ENCODE data around the gene ARL6IP4. TPM values are rescaled to one million over a fixed set of nuclear protein-coding genes. Genes with fewer than 3 reads are reported as not detected.

The ARL6IP4 gene
- total RNA-seq, 1 experiment from 2014 or later = 133 TPM

DNA sequence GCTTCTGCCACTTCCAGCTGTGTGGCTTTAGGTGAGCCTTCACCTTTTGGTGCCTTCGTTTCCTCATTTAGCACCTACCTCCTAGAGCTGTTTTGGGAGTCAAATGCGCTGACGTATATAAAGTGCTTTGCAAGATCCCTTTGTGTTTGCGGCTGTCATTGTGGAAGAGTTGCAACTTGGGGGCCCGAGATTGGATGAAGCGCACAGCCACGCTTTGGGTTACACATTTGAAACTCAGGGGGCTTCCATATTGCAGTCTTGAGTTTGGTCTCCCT, 636 bp upstream of the ARL6IP4 start:
- Mint-ChIP-seq H3K27me3 (ENCODE audit: low read depth) (no peaks in the 10 kb centered on the region), H3K4me1 (peaks cover 28% of the 10 kb centered on the region), H3K36me3 (0 out of 2 replicates have a peak, but pooled peaks cover 4% of the 10 kb centered on the region), H3K9me3 (no peaks in the 10 kb centered on the region), H3K4me3 (peak overlapping the region; percentile 87), H3K27ac (peak overlapping the region; percentile 83; the same call in 1 of the 2 replicates)
- no peak for ATAC-seq
- DNase-seq (ENCODE audit: low spot score) = no peak
- 0 out of 2 replicates have a peak, but pooled peaks have one; percentile 8 for TF ChIP-seq NFYB (CRISPR knock-in tag; conservative IDR thresholded peaks at IDR 0.05; ENCODE audit: low read depth)
- TF ChIP-seq ESRRA (CRISPR knock-in tag; IDR thresholded peaks at IDR 0.05; ENCODE audit: borderline replicate concordance) = no peak
- CTCF ChIA-PET = interaction anchor here (0.9 to 1.9 kb wide), 4 partner anchors 10 to 259 kb away, joined by 4 read pairs; no protein-coding TSS in a partner anchor
- POLR2A ChIA-PET = no interaction called here

DNA sequence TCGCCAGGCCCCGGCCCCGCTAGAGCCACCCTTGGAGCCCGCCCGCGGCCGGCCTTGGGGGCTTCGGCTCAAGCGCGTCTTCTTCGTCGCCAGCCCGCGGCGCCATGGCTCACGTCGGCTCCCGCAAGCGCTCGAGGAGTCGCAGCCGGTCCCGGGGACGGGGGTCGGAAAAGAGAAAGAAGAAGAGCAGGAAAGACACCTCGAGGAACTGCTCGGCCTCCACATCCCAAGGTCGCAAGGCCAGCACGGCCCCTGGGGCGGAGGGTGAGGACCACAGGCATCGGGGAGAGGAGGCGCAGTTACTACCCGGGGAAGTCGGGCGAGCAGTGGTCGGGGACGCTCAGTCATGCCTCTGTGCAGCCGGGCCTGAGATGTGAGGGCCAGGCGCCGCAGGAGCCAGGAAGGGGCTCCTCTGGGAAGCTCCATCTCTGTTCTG, 573 bp downstream of the ARL6IP4 start:
- peaks cover 4% of the 10 kb centered on the region; the same call in 1 of the 2 replicates for H3K36me3 Mint-ChIP-seq
- no peaks in the 10 kb centered on the region for H3K27me3 Mint-ChIP-seq (ENCODE audit: low read depth)
- peak; percentile 6 for ATAC-seq
- CTCF ChIA-PET = interaction anchor here (0.9 to 2.1 kb wide), 2 partner anchors 113 to 257 kb away, joined by 3 to 5 read pairs; no protein-coding TSS in a partner anchor
- POLR2A ChIA-PET = no interaction called here
- no peak for TF ChIP-seq PRRX2 (CRISPR knock-in tag; IDR thresholded peaks at IDR 0.05)
- TF ChIP-seq CBFB (CRISPR knock-in tag; IDR thresholded peaks at IDR 0.05; ENCODE audit: low read depth) = 0 out of 2 replicates have a peak, but pooled peaks have one; percentile 19
- TF ChIP-seq ZNF219 (CRISPR knock-in tag; IDR thresholded peaks at IDR 0.05; ENCODE audit: borderline replicate concordance) = 0 out of 2 replicates have a peak, but pooled peaks have one; percentile 24
- H3K4me1 Mint-ChIP-seq = peaks cover 23% of the 10 kb centered on the region
- no peak for DNase-seq (ENCODE audit: low spot score)
- 0 out of 2 replicates have a peak overlapping the region, but pooled peaks have one; percentile 68 for H3K27ac Mint-ChIP-seq
- H3K9me3 Mint-ChIP-seq = no peaks in the 10 kb centered on the region
- peak overlapping the region; percentile 85 for H3K4me3 Mint-ChIP-seq

- no peak for ATAC-seq
- POLR2A ChIA-PET = no interaction called here
Observed at GRCh38 chr12:122981587-122982476, 1.4 kb downstream of the ARL6IP4 start.

More at GRCh38 chr12:122981587-122982476, 1.4 kb downstream of the ARL6IP4 start:
- H3K36me3 Mint-ChIP-seq = peaks cover 4% of the 10 kb centered on the region; the same call in 1 of the 2 replicates
- DNase-seq (ENCODE audit: low spot score) = no peak
- TF ChIP-seq ZNF263 (CRISPR knock-in tag; IDR thresholded peaks at IDR 0.05; ENCODE audit: low read depth) = no peak
- TF ChIP-seq USF2 (CRISPR knock-in tag; IDR thresholded peaks at IDR 0.05) = no peak
- TF ChIP-seq, protein P1, sequence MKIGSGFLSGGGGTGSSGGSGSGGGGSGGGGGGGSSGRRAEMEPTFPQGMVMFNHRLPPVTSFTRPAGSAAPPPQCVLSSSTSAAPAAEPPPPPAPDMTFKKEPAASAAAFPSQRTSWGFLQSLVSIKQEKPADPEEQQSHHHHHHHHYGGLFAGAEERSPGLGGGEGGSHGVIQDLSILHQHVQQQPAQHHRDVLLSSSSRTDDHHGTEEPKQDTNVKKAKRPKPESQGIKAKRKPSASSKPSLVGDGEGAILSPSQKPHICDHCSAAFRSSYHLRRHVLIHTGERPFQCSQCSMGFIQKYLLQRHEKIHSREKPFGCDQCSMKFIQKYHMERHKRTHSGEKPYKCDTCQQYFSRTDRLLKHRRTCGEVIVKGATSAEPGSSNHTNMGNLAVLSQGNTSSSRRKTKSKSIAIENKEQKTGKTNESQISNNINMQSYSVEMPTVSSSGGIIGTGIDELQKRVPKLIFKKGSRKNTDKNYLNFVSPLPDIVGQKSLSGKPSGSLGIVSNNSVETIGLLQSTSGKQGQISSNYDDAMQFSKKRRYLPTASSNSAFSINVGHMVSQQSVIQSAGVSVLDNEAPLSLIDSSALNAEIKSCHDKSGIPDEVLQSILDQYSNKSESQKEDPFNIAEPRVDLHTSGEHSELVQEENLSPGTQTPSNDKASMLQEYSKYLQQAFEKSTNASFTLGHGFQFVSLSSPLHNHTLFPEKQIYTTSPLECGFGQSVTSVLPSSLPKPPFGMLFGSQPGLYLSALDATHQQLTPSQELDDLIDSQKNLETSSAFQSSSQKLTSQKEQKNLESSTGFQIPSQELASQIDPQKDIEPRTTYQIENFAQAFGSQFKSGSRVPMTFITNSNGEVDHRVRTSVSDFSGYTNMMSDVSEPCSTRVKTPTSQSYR (CRISPR knock-in tag; IDR thresholded peaks at IDR 0.05) = no peak
- no peak for TF ChIP-seq ZNF121 (CRISPR knock-in tag; IDR thresholded peaks at IDR 0.05)
- no peak for TF ChIP-seq HMGA2 (CRISPR knock-in tag; IDR thresholded peaks at IDR 0.05)
- TF ChIP-seq SOX15 (CRISPR knock-in tag; IDR thresholded peaks at IDR 0.05) = no peak
- TF ChIP-seq GRHL2 (CRISPR knock-in tag; IDR thresholded peaks at IDR 0.05; ENCODE audit: insufficient replicate concordance, severe bottlenecking) = no peak
- TF ChIP-seq ATF6 (CRISPR knock-in tag; IDR thresholded peaks at IDR 0.05) = no peak
- no peak for TF ChIP-seq TP53 (CRISPR knock-in tag; IDR thresholded peaks at IDR 0.05)
- no peak for TF ChIP-seq IRF1 (CRISPR knock-in tag; IDR thresholded peaks at IDR 0.05)
- no peak for TF ChIP-seq ZNF317 (CRISPR knock-in tag; IDR thresholded peaks at IDR 0.05; ENCODE audit: borderline replicate concordance, low read depth)
- TF ChIP-seq ESRRA (CRISPR knock-in tag; IDR thresholded peaks at IDR 0.05; ENCODE audit: borderline replicate concordance) = no peak
- no peak for TF ChIP-seq OVOL2 (CRISPR knock-in tag; IDR thresholded peaks at IDR 0.05; ENCODE audit: borderline replicate concordance)
- TF ChIP-seq ATF3 (CRISPR knock-in tag; conservative IDR thresholded peaks at IDR 0.05) = no peak
- TF ChIP-seq GTF2I (CRISPR knock-in tag; conservative IDR thresholded peaks at IDR 0.05) = no peak
- TF ChIP-seq, protein P2, sequence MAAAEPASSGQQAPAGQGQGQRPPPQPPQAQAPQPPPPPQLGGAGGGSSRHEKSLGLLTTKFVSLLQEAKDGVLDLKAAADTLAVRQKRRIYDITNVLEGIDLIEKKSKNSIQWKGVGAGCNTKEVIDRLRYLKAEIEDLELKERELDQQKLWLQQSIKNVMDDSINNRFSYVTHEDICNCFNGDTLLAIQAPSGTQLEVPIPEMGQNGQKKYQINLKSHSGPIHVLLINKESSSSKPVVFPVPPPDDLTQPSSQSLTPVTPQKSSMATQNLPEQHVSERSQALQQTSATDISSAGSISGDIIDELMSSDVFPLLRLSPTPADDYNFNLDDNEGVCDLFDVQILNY (CRISPR knock-in tag; IDR thresholded peaks at IDR 0.05) = no peak
- H3K9me3 Mint-ChIP-seq = no peaks in the 10 kb centered on the region
- H3K4me1 Mint-ChIP-seq = peaks cover 21% of the 10 kb centered on the region
- H3K4me3 Mint-ChIP-seq = peak overlapping the region; percentile 85
- H3K27ac Mint-ChIP-seq = no peak overlapping the region
- no peaks in the 10 kb centered on the region for H3K27me3 Mint-ChIP-seq (ENCODE audit: low read depth)
- CTCF ChIA-PET = interaction anchor here (0.9 to 2.1 kb wide), 3 partner anchors 114 to 256 kb away, joined by 3 to 5 read pairs (median 4); no protein-coding TSS in a partner anchor

All from WTC11 (cell line).